VCaP (cell line): ENCODE results near the gene FAM3C.
A peak's percentile ranks its signal among the peaks of the same experiment; 100 is the strongest.

Source experiments
- H3K27ac ChIP-seq: fragments of 450-650 bp; 2 replicates; pipeline ENCODE4 v1.5.1; 2017
- TF ChIP-seq, protein P1 (sequence below): fragments of 450-650 bp; conservative IDR thresholded peaks from 2 replicates; pipeline ENCODE4 v1.5.1; 2017; ENCODE audit warnings: mild to moderate bottlenecking, moderate library complexity

FAM3C gene

DNA sequence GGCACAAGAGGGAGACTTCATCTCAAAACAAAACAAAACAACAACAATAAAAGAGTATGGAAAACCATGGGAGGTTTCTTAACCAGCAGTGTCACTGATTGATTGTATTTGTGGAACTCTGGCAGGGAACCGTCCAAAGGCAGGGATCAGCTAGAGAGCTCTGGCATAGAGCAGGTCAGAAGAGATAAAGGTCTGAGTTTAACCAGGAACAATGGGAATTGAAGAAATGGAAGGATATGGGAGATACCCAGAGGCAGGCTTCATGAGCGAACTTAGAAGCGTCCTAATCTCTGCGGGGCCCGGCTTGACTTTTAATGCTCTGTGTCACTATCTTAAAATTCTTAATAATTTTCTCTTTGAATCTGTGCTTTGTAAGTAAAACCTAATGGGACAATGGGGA, 10.4 kb upstream of the FAM3C start:
- TF ChIP-seq, protein P1, sequence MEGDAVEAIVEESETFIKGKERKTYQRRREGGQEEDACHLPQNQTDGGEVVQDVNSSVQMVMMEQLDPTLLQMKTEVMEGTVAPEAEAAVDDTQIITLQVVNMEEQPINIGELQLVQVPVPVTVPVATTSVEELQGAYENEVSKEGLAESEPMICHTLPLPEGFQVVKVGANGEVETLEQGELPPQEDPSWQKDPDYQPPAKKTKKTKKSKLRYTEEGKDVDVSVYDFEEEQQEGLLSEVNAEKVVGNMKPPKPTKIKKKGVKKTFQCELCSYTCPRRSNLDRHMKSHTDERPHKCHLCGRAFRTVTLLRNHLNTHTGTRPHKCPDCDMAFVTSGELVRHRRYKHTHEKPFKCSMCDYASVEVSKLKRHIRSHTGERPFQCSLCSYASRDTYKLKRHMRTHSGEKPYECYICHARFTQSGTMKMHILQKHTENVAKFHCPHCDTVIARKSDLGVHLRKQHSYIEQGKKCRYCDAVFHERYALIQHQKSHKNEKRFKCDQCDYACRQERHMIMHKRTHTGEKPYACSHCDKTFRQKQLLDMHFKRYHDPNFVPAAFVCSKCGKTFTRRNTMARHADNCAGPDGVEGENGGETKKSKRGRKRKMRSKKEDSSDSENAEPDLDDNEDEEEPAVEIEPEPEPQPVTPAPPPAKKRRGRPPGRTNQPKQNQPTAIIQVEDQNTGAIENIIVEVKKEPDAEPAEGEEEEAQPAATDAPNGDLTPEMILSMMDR = no peak
- no peak overlapping the region for H3K27ac ChIP-seq

DNA sequence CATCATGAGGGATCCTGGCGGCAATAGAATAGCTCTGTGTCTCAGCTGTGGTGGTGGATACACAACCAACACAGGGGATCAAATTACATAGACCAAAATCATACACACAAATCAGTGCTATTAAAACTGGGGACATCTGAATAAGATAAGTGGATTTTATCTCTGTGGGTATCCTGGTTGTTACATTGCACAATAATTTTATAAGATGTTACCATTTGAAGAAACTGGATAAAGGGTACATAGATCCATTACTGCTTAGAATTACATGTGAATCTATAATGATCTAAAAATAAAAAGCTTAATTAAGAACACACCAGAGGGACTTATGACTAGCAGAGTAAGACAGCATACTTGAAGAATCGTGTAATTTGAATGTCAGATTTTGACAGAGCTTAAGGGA, 8.2 kb upstream of the FAM3C start:
- TF ChIP-seq, protein P1 = no peak
- H3K27ac ChIP-seq = no peak overlapping the region

DNA sequence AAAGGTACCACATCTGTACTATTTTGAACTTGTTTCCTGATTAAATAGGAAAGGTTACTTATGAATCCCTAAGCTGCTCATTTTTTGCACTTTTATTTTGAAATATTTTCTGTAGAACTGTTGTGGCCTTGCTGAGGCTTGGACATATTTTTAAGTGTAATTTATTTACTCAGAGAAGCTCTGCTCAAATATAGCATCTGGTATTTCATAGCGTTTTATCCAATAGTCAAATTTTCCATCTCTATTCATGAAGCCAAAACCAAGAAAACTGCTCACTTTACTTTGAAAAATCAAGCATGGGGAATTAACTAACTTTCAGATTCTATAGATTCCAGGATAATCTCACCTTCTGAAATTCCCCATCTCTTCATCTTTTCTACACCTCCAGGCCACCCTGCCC, 6.6 kb upstream of the FAM3C start:
- no peak overlapping the region for H3K27ac ChIP-seq
- TF ChIP-seq, protein P1 = no peak

DNA sequence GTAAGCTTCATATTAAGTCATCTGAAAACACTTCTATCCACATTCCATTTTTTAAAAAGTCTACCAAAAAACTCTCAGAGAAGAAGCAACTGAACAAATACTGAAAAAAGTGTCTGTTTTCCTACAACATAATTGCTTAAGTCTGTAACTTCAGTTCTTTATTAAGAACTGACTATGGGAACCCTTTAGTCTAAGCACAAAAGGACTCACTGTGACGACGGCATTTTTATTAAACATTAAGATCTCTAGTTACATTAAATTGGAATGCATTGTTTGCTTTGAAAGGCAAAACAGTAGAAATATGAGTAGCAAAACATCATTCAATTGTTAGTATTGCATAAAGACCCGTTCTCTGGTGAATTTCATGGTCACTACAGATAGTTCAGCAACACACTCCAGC, 5.8 kb upstream of the FAM3C start:
- TF ChIP-seq, protein P1 = no peak
- H3K27ac ChIP-seq = no peak overlapping the region

DNA sequence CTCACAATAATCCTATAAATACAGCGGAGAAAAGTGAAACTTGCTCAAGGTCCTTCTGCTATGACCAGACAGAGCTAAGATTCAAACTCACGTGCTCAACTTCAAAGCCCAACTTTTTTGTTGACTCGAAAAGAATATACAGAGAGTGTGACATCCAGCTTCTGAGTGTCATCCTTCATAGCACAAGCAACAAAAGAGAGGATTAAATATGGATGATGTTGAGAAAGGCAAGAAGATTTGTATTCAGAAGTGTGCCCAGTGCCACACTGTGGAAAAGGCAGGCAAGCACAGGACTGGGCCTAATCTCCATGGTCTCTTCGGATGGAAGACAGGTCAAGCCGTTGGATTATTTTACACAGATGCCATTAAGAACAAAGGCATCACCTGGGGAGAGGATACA, 2.1 kb upstream of the FAM3C start:
- TF ChIP-seq, protein P1 = peak; percentile 73
- H3K27ac ChIP-seq = peak overlapping the region; percentile 85

DNA sequence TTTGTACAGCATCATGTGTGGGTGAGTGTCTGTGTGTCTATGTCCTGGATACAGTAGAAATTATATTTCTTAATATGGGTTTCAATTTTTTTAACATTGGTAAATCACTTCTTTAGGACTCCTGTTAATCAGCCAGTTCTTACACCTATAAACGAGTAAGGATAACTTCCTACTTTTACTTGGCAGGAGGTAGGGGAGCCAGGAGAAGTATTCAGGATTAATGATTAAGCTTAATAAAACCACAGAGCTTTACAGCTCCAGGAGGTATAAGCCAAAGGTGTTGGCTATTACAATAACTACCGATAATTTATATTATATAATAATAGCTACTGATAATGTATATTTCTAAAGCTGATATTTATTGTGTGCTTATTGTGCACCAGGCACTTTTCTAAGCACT, 1.7 kb upstream of the FAM3C start:
- H3K27ac ChIP-seq = peak overlapping the region; percentile 85
- TF ChIP-seq, protein P1 = no peak

DNA sequence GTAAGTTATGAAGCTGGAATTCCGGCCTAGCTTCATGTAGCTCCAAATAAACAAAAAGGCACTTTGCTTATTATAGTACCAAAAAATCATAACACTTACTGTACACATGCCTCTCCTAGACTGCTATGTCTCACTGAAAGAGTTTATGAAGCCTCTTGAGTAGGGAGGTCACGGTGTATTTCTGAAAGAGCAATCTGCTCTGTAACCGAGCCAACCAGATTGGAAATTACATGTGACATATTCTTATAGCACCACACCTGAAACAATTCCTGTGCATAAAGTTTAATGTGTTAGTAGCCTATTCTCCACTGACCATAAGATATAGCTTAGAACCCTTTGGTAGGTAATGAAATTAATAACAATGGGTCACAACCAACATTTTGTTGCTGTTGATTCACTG, 1.3 kb upstream of the FAM3C start:
- H3K27ac ChIP-seq = peak overlapping the region; percentile 85
- TF ChIP-seq, protein P1 = no peak

DNA sequence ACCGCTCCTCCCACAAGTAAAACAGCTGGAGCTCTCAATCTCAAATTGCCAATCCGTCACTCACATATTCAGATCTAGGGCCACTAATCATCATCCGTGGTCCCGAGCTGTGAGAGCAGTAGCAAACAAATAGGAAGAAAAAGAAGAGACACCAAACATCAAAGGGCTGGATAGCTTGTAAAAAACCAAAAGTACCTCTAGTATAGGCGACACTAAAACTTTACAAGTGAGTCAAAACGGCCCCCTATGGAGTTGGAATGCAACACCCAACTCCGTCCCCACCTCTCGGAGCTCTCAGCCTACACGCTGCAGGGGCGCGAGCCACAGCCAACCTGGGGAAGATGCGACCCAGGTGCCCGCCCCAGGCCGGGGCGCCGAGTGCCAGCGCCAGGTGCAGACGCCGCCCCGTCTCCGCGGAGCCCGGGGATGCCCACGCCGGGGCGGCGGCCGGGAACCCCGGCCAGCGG, 581 bp downstream of the FAM3C start:
- TF ChIP-seq, protein P1 = no peak
- H3K27ac ChIP-seq = peak overlapping the region; percentile 85
